Hippocampal formation (tissue), 2 donors: ENCODE measurements around the gene ARAP1.

Source experiments
- DNase-seq, 2 donors: peaks; one replicate each; lab custom pipeline; 2025; lab: John Stamatoyannopoulos, UW

ARAP1 gene

GRCh38 chr11:72637198-72637597 is 115.0 kb downstream of the ARAP1 start:
- no peak for DNase-seq

GRCh38 chr11:72636376-72636775 is 115.8 kb downstream of the ARAP1 start:
- no peak for DNase-seq

- no peak for DNase-seq
These were observed 116.3 kb downstream of the ARAP1 start for GRCh38 chr11:72635933-72636332.

- DNase-seq, result no peak
These were observed 116.8 kb downstream of the ARAP1 start for GRCh38 chr11:72635309-72635915.
